Panc1 (cell line): ENCODE data around the gene ADGRF1. TPM values are rescaled to one million over a fixed set of nuclear protein-coding genes. Genes with fewer than 3 reads are reported as not detected.

Source experiments
- ATAC-seq: fragments of 200-7000 bp; cut with Tn5 transposase; 2 replicates; pipeline ENCODE4 v1.9.1; 2020; ENCODE audit warnings: mild to moderate bottlenecking, moderate library complexity
- BruUV-seq: library from RNA; stranded (reverse); fragments of 400-500 nt; replicated peaks from 2 replicates; lab custom pipeline; 2021; lab: Mats Ljungman, UMichigan
- CTCF ChIA-PET: fragments of 300-600 bp; sonication (Branson Sonifier 250); formaldehyde crosslinking; loops from one replicate; lab custom pipeline; 2022; ENCODE audit warnings: antibody characterized with exemption; lab: Charles Lee
- POLR2A ChIA-PET: fragments of 300-600 bp; sonication (Branson Sonifier 250); formaldehyde crosslinking; loops from one replicate; lab custom pipeline; 2022; ENCODE audit warnings: antibody characterized with exemption; lab: Charles Lee
- DNase-seq: peaks from one replicate; pipeline ENCODE4 v3.0.0-alpha.2; 2010; ENCODE audit warnings: low read depth, low spot score
- H3K27ac ChIP-seq: 2 replicates; pipeline ENCODE4 v1.5.1; 2011; ENCODE audit warnings: mild to moderate bottlenecking, low read length, inconsistent platforms
- H3K27me3 ChIP-seq: fragments of 200-500 bp; sonication (Bioruptor generic); 2 replicates; pipeline ENCODE4 v1.6.0; 2014; ENCODE audit warnings: low read length, inconsistent platforms; ENCODE audit not compliant: control insufficient read depth, insufficient read depth
- H3K36me3 ChIP-seq: fragments of 200-500 bp; sonication (Bioruptor generic); 2 replicates; pipeline ENCODE4 v1.5.1; 2014; ENCODE audit warnings: inconsistent platforms, mild to moderate bottlenecking, low read length, moderate library complexity; ENCODE audit not compliant: control insufficient read depth, insufficient read depth
- H3K4me1 ChIP-seq: 2 replicates; pipeline ENCODE4 v1.5.1; 2011; ENCODE audit warnings: inconsistent platforms, mild to moderate bottlenecking, low read length, moderate library complexity; ENCODE audit not compliant: control insufficient read depth, insufficient read depth
- H3K4me3 ChIP-seq, 2 experiments: 2 replicates each; pipeline ENCODE4 v1.5.1; 2011 to 2012; ENCODE audit warnings: low read depth in 2 of 2, low read length in 2 of 2, mild to moderate bottlenecking in 2 of 2, inconsistent platforms in 1 of 2, moderate library complexity in 1 of 2
- H3K9me3 ChIP-seq: fragments of 200-500 bp; sonication (Bioruptor generic); 2 replicates; pipeline ENCODE4 v1.5.1; 2014; ENCODE audit warnings: low read depth, mild to moderate bottlenecking, inconsistent platforms, low read length, moderate library complexity; ENCODE audit not compliant: control insufficient read depth, insufficient read depth
- POLR2AphosphoS5 ChIP-seq: IDR thresholded peaks from 2 replicates; pipeline ENCODE4 v1.6.1; 2012; ENCODE audit warnings: mild to moderate bottlenecking, low read depth, low read length, moderate library complexity
- REST ChIP-seq, 2 experiments: IDR thresholded peaks; 2 replicates each; pipeline ENCODE4 v1.6.1; 2011 to 2012; ENCODE audit warnings: low read depth in 2 of 2, control low read depth in 1 of 2, low read length in 1 of 2, mild to moderate bottlenecking in 1 of 2, moderate library complexity in 1 of 2; ENCODE audit not compliant: insufficient read depth in 1 of 2
- SIN3A ChIP-seq: IDR thresholded peaks from 2 replicates; pipeline ENCODE4 v1.6.1; 2012; ENCODE audit warnings: low read depth, mild to moderate bottlenecking, low read length, moderate library complexity, borderline replicate concordance; ENCODE audit not compliant: insufficient read depth
- TCF7L2 ChIP-seq: IDR thresholded peaks from 2 replicates; pipeline ENCODE4 v1.6.1; 2011; ENCODE audit warnings: mild to moderate bottlenecking, low read depth, low read length, inconsistent platforms
- in situ Hi-C: cut with HindIII; loops from 2 replicates; pipeline ENCODE4 v1.10.0; 2016; ENCODE audit warnings: low sequenced_read_pairs, low pct_unique_long_range_greater_than_20kb
- intact Hi-C: fragments of 100-400 bp; cut with micrococcal nuclease; formaldehyde crosslinking; loops from one replicate; pipeline ENCODE4 v1.10.0; 2022; ENCODE audit not compliant: unreplicated experiment
- total RNA-seq: library from RNA; stranded (reverse); gene quantifications from one replicate; pipeline ENCODE4 v1.2.1, GENCODE V29; 2021; ENCODE audit not compliant: unreplicated experiment
- TF ChIP-seq, protein P1 (sequence below): fragments of 450-650 bp; IDR thresholded peaks from 2 replicates; pipeline ENCODE4 v1.5.1; 2017; ENCODE audit warnings: mild to moderate bottlenecking

The ADGRF1 gene
- total RNA-seq, 1 experiment from 2014 or later: 0.95 TPM

GRCh38 chr6:46989398-46989797 is 52.7 kb downstream of the ADGRF1 start:
- Histone ChIP-seq H3K36me3 (no peaks in the 10 kb centered on the region), H3K4me1 (0 out of 2 replicates have a peak, but pooled peaks cover 4% of the 10 kb centered on the region), H3K9me3 (no peaks in the 10 kb centered on the region), H3K27me3 (no peaks in the 10 kb centered on the region), H3K4me3 (no peak overlapping the region), H3K27ac (no peak overlapping the region)
- no TSS peak for BruUV-seq
- in situ Hi-C loops (no loop called here), intact Hi-C loops (no loop called here)
- no peak for DNase-seq
- ChIA-PET CTCF (no interaction called here), POLR2A (no interaction called here)
- no peak for ATAC-seq
- TF ChIP-seq POLR2AphosphoS5 (no peak), TCF7L2 (no peak), REST (IDR thresholded peaks at IDR 0.05; ENCODE audit: insufficient read depth in 1 of 2, low read depth in 2 of 2, low read length in 1 of 2) (no peak), SIN3A (no peak)
- TF ChIP-seq, protein P1, sequence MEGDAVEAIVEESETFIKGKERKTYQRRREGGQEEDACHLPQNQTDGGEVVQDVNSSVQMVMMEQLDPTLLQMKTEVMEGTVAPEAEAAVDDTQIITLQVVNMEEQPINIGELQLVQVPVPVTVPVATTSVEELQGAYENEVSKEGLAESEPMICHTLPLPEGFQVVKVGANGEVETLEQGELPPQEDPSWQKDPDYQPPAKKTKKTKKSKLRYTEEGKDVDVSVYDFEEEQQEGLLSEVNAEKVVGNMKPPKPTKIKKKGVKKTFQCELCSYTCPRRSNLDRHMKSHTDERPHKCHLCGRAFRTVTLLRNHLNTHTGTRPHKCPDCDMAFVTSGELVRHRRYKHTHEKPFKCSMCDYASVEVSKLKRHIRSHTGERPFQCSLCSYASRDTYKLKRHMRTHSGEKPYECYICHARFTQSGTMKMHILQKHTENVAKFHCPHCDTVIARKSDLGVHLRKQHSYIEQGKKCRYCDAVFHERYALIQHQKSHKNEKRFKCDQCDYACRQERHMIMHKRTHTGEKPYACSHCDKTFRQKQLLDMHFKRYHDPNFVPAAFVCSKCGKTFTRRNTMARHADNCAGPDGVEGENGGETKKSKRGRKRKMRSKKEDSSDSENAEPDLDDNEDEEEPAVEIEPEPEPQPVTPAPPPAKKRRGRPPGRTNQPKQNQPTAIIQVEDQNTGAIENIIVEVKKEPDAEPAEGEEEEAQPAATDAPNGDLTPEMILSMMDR: no peak

DNA sequence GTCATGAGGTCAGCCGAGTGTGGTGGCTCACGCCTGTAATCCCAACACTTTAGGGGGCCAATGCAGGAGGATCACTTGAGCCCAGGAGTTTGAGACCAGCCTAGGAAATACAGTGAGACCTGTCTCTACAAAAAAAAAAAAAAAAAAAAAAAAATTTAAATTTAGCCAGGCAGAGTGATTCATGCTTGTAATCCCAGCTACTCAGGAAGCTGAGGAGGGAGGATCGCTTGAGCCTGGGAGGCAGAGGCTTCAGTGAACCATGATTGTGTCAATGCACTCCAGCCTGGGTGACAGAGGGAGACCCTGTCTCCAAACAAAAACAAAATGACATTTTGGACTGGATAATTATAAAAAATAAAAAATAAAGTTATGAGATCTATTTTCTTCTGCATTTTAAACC is 56.2 kb downstream of the ADGRF1 start:
- ChIA-PET POLR2A (no interaction called here), CTCF (no interaction called here)
- ATAC-seq (no peak), DNase-seq (no peak)
- intact Hi-C loops (no loop called here), in situ Hi-C loops (no loop called here)
- BruUV-seq: no TSS peak
- no peak overlapping the region for H3K4me3 ChIP-seq
- H3K9me3 ChIP-seq: no peaks in the 10 kb centered on the region
- H3K27me3 ChIP-seq: no peaks in the 10 kb centered on the region
- no peak overlapping the region for H3K27ac ChIP-seq
- H3K36me3 ChIP-seq: no peaks in the 10 kb centered on the region
- H3K4me1 ChIP-seq: peaks cover 4% of the 10 kb centered on the region; the same call in 1 of the 2 replicates
- TF ChIP-seq TCF7L2 (no peak), REST (IDR thresholded peaks at IDR 0.05; ENCODE audit: insufficient read depth in 1 of 2, low read depth in 2 of 2, low read length in 1 of 2) (no peak)
- TF ChIP-seq, protein P1: no peak
